ENCODE data around the gene CNTN2. TPM values are rescaled to one million over a fixed set of nuclear protein-coding genes. Genes with fewer than 3 reads are reported as not detected.

Gene CNTN2
- polyA plus RNA-seq, 1 experiment, result not detected

DNA sequence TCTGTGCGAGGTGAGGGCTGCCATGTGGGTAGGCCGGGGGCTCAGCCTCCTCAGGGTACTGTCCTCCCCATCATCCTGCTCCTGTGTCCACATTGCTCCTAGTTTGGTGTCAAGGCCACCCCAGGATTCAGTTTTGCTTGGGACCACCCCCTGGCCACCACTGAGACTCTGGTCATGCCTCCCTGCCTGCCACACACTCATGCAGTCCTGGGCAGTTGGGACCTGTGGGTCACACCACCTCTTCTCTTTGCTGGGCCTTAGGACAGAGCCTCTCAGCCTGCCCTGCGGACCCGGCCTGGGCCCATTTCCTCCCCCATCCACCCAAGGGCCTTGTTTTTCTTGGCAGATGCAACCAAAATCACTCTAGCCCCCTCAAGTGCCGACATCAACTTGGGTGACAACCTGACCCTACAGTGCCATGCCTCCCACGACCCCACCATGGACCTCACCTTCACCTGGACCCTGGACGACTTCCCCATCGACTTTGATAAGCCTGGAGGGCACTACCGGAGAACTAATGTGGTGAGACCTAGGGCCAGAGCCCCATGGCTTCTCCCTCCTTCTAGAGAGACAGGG is 21.8 kb downstream of the CNTN2 start:
- Histone ChIP-seq H3K4me3 (ENCODE audit: low read depth, low read length) (no peak overlapping the region), H3K27me3 (ENCODE audit: control insufficient read depth, insufficient read depth, low read length) (peaks cover 23% of the 10 kb centered on the region), H3K9me3 (ENCODE audit: control insufficient read depth, insufficient read depth, low read length) (no peaks in the 10 kb centered on the region; the same call in 1 of the 2 replicates), H3K27ac (ENCODE audit: low read depth, low read length) (no peak overlapping the region)
- TF ChIP-seq, protein P1, sequence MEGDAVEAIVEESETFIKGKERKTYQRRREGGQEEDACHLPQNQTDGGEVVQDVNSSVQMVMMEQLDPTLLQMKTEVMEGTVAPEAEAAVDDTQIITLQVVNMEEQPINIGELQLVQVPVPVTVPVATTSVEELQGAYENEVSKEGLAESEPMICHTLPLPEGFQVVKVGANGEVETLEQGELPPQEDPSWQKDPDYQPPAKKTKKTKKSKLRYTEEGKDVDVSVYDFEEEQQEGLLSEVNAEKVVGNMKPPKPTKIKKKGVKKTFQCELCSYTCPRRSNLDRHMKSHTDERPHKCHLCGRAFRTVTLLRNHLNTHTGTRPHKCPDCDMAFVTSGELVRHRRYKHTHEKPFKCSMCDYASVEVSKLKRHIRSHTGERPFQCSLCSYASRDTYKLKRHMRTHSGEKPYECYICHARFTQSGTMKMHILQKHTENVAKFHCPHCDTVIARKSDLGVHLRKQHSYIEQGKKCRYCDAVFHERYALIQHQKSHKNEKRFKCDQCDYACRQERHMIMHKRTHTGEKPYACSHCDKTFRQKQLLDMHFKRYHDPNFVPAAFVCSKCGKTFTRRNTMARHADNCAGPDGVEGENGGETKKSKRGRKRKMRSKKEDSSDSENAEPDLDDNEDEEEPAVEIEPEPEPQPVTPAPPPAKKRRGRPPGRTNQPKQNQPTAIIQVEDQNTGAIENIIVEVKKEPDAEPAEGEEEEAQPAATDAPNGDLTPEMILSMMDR (IDR thresholded peaks at IDR 0.05; ENCODE audit: low read depth, low read length), result no peak
- POLR2A ChIA-PET, result no interaction called here
- CTCF ChIA-PET, result no interaction called here
- DNase-seq (ENCODE audit: low read depth, low spot score), result no peak

DNA sequence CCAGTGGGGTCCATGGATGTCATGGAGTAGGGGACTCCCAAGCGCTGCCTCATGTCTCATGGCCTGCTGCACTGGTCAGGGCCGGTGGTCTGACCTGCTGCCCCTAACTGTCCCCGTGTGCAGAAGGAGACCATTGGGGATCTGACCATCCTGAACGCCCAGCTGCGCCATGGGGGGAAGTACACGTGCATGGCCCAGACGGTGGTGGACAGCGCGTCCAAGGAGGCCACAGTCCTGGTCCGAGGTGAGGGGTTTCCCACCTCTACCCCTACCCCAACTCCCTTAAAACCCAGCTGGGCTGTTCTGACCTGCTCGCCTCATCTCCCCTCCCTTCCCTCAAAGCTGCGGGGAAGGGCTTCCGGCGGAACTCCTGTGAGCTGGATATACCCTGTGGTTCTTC is 22.7 kb downstream of the CNTN2 start:
- no peak overlapping the region for H3K27ac ChIP-seq (ENCODE audit: low read depth, low read length)
- TF ChIP-seq, protein P1 (IDR thresholded peaks at IDR 0.05; ENCODE audit: low read depth, low read length), result no peak
- ChIA-PET POLR2A (no interaction called here), CTCF (interaction anchor here (1.0 to 1.2 kb wide), 3 partner anchors 76 to 191 kb away, joined by 3 to 4 read pairs (median 3); no protein-coding TSS in a partner anchor)
- H3K9me3 ChIP-seq (ENCODE audit: control insufficient read depth, insufficient read depth, low read length), result no peaks in the 10 kb centered on the region; the same call in 1 of the 2 replicates
- no peak for DNase-seq (ENCODE audit: low read depth, low spot score)
- H3K4me3 ChIP-seq (ENCODE audit: low read depth, low read length), result no peak overlapping the region
- peaks cover 23% of the 10 kb centered on the region for H3K27me3 ChIP-seq (ENCODE audit: control insufficient read depth, insufficient read depth, low read length)

DNA sequence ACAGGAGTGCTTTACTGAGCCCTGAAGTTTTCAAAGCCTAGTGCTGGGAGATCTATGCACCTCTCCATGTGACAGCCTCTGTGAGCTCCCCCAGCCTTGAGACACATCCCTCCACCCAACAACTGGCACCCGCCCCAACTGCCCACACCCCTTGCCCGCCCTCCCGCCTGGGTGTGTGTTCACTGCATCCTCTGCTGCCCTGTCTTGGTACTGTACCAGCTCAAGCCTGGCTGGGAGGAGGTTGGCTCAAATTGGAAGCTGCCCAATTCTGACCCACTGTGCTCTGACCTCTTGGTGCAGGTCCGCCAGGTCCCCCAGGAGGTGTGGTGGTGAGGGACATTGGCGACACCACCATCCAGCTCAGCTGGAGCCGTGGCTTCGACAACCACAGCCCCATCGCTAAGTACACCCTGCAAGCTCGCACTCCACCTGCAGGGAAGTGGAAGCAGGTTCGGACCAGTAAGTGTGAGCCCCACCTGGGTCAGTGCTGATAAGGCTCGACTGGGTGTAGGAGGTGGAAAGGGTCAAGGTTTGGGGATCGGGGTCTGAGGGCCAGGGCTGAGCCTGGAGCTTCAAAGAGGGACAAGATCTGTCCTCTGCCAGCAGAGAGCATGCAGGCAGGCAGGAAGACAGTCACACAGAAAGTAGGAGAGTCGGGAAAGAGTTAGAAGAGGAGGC is 23.3 kb downstream of the CNTN2 start:
- ChIA-PET POLR2A (no interaction called here), CTCF (interaction anchor here (0.8 to 1.2 kb wide), 4 partner anchors 77 to 190 kb away, joined by 3 to 4 read pairs (median 3); no protein-coding TSS in a partner anchor)
- H3K9me3 ChIP-seq (ENCODE audit: control insufficient read depth, insufficient read depth, low read length), result no peaks in the 10 kb centered on the region; the same call in 1 of the 2 replicates
- H3K27ac ChIP-seq (ENCODE audit: low read depth, low read length), result no peak overlapping the region
- peaks cover 23% of the 10 kb centered on the region for H3K27me3 ChIP-seq (ENCODE audit: control insufficient read depth, insufficient read depth, low read length)
- H3K4me3 ChIP-seq (ENCODE audit: low read depth, low read length), result no peak overlapping the region
- DNase-seq (ENCODE audit: low read depth, low spot score), result no peak
- TF ChIP-seq, protein P1 (IDR thresholded peaks at IDR 0.05; ENCODE audit: low read depth, low read length), result no peak

DNA sequence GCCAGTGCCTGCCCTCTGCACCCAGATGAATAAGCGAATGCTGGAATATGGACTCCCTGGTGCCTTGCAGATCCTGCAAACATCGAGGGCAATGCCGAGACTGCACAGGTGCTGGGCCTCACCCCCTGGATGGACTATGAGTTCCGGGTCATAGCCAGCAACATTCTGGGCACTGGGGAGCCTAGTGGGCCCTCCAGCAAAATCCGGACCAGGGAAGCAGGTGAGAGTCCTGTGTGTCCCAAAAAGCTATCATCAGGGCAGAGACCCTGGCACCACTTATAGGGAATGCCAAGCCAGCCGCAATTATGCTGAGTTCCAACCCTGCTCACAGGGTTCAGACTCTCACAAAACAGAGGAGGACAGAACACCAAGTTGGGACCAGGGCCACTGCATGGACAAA is 24.0 kb downstream of the CNTN2 start:
- Histone ChIP-seq H3K27ac (ENCODE audit: low read depth, low read length) (no peak overlapping the region), H3K9me3 (ENCODE audit: control insufficient read depth, insufficient read depth, low read length) (no peaks in the 10 kb centered on the region; the same call in 1 of the 2 replicates), H3K27me3 (ENCODE audit: control insufficient read depth, insufficient read depth, low read length) (peaks cover 23% of the 10 kb centered on the region), H3K4me3 (ENCODE audit: low read depth, low read length) (no peak overlapping the region)
- no peak for DNase-seq (ENCODE audit: low read depth, low spot score)
- POLR2A ChIA-PET, result no interaction called here
- TF ChIP-seq, protein P1 (IDR thresholded peaks at IDR 0.05; ENCODE audit: low read depth, low read length), result no peak
- CTCF ChIA-PET, result no interaction called here

DNA sequence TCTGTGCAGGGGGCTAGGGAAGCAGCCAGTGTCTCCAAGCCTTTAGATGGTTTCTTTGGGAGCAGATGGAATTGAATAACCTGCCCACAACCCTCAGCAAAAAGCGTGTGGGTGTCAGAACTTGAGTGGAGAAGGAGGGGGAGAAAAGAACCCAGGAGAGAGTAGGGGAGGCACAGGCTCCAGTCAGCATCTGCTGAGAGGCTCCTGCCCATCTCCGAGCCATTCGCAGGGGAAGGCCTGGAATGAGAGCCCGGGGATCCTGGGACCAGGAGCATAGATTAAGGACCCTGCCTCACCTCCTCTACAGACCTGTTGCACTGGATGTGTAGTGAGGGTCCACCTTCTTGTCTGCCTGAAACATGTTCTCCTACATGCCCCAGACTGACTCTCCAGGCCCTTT is 25.0 kb downstream of the CNTN2 start:
- TF ChIP-seq, protein P1 (IDR thresholded peaks at IDR 0.05; ENCODE audit: low read depth, low read length), result no peak
- CTCF ChIA-PET, result interaction anchor here (0.6 kb wide), 1 partner anchor 93 kb away, joined by 3 read pairs; no protein-coding TSS in a partner anchor
- H3K4me3 ChIP-seq (ENCODE audit: low read depth, low read length), result no peak overlapping the region
- no peak for DNase-seq (ENCODE audit: low read depth, low spot score)
- H3K9me3 ChIP-seq (ENCODE audit: control insufficient read depth, insufficient read depth, low read length), result no peaks in the 10 kb centered on the region; the same call in 1 of the 2 replicates
- H3K27me3 ChIP-seq (ENCODE audit: control insufficient read depth, insufficient read depth, low read length), result peaks cover 23% of the 10 kb centered on the region
- POLR2A ChIA-PET, result no interaction called here
- no peak overlapping the region for H3K27ac ChIP-seq (ENCODE audit: low read depth, low read length)

Data from AG04450 (cell line).